ENCODE data around the gene TAF11L10. TPM values are rescaled to one million over a fixed set of nuclear protein-coding genes. Genes with fewer than 3 reads are reported as not detected.
"Not testable (repeated sequence)": the region's sequence is repeated elsewhere in the genome, so short reads cannot be mapped to it uniquely, and the experiment has no call there.

TAF11L10 gene
- not detected in 2 replicates for total RNA-seq (2014; rRNA removed; shearing (Covaris generic))
- polyA plus RNA-seq (2016; fragmentation: Nextera tagmentation; extraction: Ambion mirVana): not detected in 2 replicates

DNA sequence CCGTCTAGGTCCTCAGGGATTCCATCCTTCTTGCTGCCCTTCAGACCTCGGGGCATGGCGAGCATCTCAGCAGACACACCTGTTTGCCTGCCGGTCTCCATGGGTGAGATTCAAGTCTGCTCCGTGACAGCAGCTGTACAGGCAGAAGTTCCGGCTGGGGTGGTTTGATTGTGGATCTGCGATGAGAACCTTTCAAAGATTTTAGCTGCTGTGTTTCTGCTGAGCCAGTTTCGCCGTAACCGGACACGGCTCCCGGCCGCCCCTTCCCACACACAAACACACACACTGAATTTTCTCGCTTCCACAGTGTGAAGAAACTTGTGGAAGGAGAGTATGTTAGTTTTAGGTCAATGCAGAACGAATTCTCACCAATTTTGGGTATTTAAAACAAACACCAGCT is at the start of gene TAF11L10:
Gene TAF11L10 (minus strand): TSS at position 101 of the 400 bp plus-strand sequence.
- H2AFZ ChIP-seq; H3K9me2 ChIP-seq (ENCODE audit: insufficient read depth); H4K20me1 ChIP-seq (ENCODE audit: insufficient read depth); H3K9ac ChIP-seq; H3K79me2 ChIP-seq (ENCODE audit: insufficient read depth); H3F3A ChIP-seq (ENCODE audit: insufficient read depth); H3K9me3 ChIP-seq (ENCODE audit: low read depth); H3K27ac ChIP-seq; H3K4me1 ChIP-seq (ENCODE audit: insufficient read depth); H3K4me3 ChIP-seq; H3K27me3 ChIP-seq (replicated peaks; ENCODE audit: insufficient read depth); DNase-seq; in situ Hi-C loops (cut with MboI); H3K36me3 ChIP-seq (ENCODE audit: low read depth); H3K4me2 ChIP-seq (ENCODE audit: unreplicated experiment): not testable (repeated sequence)
- WGBS, 2 experiments (ENCODE audit: low coverage in 1 of 2, low lambda C conversion rate in 2 of 2, missing lambda C conversion rate in 2 of 2): no CpG with 5 or more reads among the region's 15 CpGs

DNA sequence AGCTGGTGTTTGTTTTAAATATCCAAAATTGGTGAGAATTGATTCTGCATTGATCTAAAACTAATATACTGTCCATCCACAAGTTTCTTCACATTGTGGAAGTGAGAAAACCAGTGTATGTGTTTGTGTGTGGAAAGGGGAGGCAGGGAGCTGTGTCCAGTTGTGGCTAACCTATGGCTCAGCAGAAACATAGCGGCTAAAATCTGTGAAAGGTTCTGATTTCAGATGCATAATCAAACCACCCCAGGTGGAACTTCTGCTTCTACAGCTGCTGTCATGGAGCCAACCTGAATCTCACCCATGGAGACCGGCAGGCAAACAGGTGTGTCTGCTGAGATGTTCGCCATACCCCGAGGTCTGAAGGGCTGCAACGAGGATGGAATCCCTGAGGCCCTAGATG is 36.5 kb upstream of the TAF11L10 start, which contains the start of gene TAF11L14:
Gene TAF11L14 (plus strand): TSS at position 301 of the 400 bp plus-strand sequence.
- no peaks in the 10 kb centered on the region for H3K9me2 ChIP-seq (ENCODE audit: insufficient read depth)
- no peak within 1 kb of the TSS for H2AFZ ChIP-seq
- no peak for DNase-seq
- in situ Hi-C loops (cut with MboI): no loop called here
- no peak within 1 kb of the TSS for H3K4me2 ChIP-seq (ENCODE audit: unreplicated experiment)
- H3F3A ChIP-seq (ENCODE audit: insufficient read depth): no peaks in the 10 kb centered on the region
- no peaks in the 10 kb centered on the region for H4K20me1 ChIP-seq (ENCODE audit: insufficient read depth)
- no peaks in the 10 kb centered on the region for H3K27me3 ChIP-seq (replicated peaks; ENCODE audit: insufficient read depth)
- H3K4me3 ChIP-seq: no peak within 1 kb of the TSS
- H3K36me3 ChIP-seq (ENCODE audit: low read depth): no peaks in the 10 kb centered on the region
- no peaks in the 10 kb centered on the region for H3K9me3 ChIP-seq (ENCODE audit: low read depth)
- TF ChIP-seq EZH2 (IDR thresholded peaks at IDR 0.05; ENCODE audit: insufficient read depth, poor library complexity, severe bottlenecking) (no peak), EZH2phosphoT487 (IDR thresholded peaks at IDR 0.05; ENCODE audit: insufficient read depth, low read depth) (no peak)
- H3K79me2 ChIP-seq (ENCODE audit: insufficient read depth): no peaks in the 10 kb centered on the region
- no peak within 1 kb of the TSS for H3K27ac ChIP-seq
- H3K9ac ChIP-seq: no peak within 1 kb of the TSS
- WGBS, 2 experiments (ENCODE audit: low coverage in 1 of 2, low lambda C conversion rate in 2 of 2, missing lambda C conversion rate in 2 of 2): 34 to 42% methylated on average over 5 of the region's 5 CpGs
- H3K4me1 ChIP-seq (ENCODE audit: insufficient read depth): no peaks in the 10 kb centered on the region

DNA sequence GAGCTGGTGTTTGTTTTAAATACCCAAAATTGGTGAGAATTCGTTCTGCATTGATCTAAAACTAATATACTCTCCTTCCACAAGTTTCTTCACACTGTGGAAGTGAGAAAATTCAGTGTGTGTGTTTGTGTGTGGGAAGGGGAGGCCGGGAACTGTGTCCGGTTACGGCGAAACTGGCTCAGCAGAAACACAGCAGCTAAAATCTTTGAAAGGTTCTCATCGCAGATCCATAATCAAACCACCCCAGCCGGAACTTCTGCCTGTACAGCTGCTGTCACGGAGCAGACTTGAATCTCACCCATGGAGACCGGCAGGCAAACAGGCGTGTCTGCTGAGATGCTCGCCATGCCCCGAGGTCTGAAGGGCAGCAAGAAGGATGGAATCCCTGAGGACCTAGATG is 34.2 kb upstream of the TAF11L10 start, which contains the start of gene TAF11L13:
Gene TAF11L13 (plus strand): TSS at position 301 of the 400 bp plus-strand sequence.
- H3K27ac ChIP-seq; H3K9me2 ChIP-seq (ENCODE audit: insufficient read depth); H2AFZ ChIP-seq; H3K4me3 ChIP-seq; DNase-seq; H3K79me2 ChIP-seq (ENCODE audit: insufficient read depth); H4K20me1 ChIP-seq (ENCODE audit: insufficient read depth); H3K9ac ChIP-seq; H3K4me1 ChIP-seq (ENCODE audit: insufficient read depth); H3K4me2 ChIP-seq (ENCODE audit: unreplicated experiment); H3K27me3 ChIP-seq (replicated peaks; ENCODE audit: insufficient read depth); in situ Hi-C loops (cut with MboI); H3F3A ChIP-seq (ENCODE audit: insufficient read depth); H3K36me3 ChIP-seq (ENCODE audit: low read depth); H3K9me3 ChIP-seq (ENCODE audit: low read depth): not testable (repeated sequence)
- 60 to 67% methylated on average over 10 to 11 of the region's 12 CpGs for WGBS, 2 experiments (ENCODE audit: low coverage in 1 of 2, low lambda C conversion rate in 2 of 2, missing lambda C conversion rate in 2 of 2)

DNA sequence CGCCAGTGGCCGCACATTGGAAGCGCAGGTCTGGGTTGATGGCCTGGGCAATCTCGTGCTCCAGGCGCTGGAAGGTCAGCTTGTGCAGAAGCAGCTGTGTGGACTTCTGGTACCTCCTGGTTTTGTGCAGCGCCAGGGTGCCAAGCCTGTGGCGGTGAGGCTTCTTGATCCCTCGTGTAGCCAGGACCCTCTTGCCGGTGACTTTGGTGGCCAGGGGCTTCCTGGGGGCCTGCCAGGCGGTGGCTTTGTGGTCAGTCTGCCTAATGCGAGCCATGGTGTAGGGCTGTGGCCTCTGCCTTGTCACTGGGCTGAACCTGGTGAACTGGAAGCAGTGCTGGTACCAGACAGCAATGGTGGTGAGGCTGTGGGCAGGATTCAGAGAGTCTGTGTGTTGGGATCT is 28.1 kb upstream of the TAF11L10 start:
- H3K27me3 ChIP-seq (replicated peaks; ENCODE audit: insufficient read depth): no peaks in the 10 kb centered on the region
- no peaks in the 10 kb centered on the region for H3K36me3 ChIP-seq (ENCODE audit: low read depth)

DNA sequence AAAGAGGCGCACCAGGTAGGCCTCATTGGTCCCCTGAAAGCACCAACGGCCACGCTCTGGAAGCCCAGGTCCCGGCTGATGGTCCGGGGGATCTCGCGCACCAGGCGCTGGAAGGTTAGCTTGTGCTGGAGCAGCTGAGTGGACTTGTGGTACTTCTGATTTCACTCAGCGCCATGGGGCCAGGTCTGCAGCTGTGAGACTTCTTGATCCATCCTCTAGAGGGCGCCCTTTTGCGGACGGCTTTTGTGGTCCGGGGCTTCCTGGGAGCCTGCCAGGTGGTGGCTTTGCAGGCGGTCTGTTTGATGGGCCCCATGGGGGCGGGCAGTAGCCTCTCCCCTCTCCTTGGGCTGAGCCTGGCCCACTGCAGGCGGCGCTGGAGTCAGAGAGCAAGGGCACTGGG is 23.0 kb upstream of the TAF11L10 start:
- Histone ChIP-seq H3K27me3 (replicated peaks; ENCODE audit: insufficient read depth) (no peaks in the 10 kb centered on the region), H4K20me1 (ENCODE audit: insufficient read depth) (no peaks in the 10 kb centered on the region), H3K36me3 (ENCODE audit: low read depth) (no peaks in the 10 kb centered on the region), H3K4me2 (ENCODE audit: unreplicated experiment) (no peak overlapping the region), H3K4me3 (no peak overlapping the region), H3K9ac (no peak overlapping the region), H3K9me2 (ENCODE audit: insufficient read depth) (no peaks in the 10 kb centered on the region), H3K27ac (no peak overlapping the region), H3K4me1 (ENCODE audit: insufficient read depth) (no peaks in the 10 kb centered on the region), H3K79me2 (ENCODE audit: insufficient read depth) (no peaks in the 10 kb centered on the region), H3K9me3 (ENCODE audit: low read depth) (no peaks in the 10 kb centered on the region), H3F3A (ENCODE audit: insufficient read depth) (no peaks in the 10 kb centered on the region), H2AFZ (no peak overlapping the region)
- 66 to 73% methylated on average over 15 to 16 of the region's 17 CpGs for WGBS, 2 experiments (ENCODE audit: low coverage in 1 of 2, low lambda C conversion rate in 2 of 2, missing lambda C conversion rate in 2 of 2)
- DNase-seq: no peak
- TF ChIP-seq EZH2 (IDR thresholded peaks at IDR 0.05; ENCODE audit: insufficient read depth, poor library complexity, severe bottlenecking) (no peak), EZH2phosphoT487 (IDR thresholded peaks at IDR 0.05; ENCODE audit: insufficient read depth, low read depth) (no peak)
- in situ Hi-C loops (cut with MboI): no loop called here

More for the DNA sequence above, 28.1 kb upstream of the TAF11L10 start:
- no peaks in the 10 kb centered on the region for H3F3A ChIP-seq (ENCODE audit: insufficient read depth)
- WGBS, 2 experiments (ENCODE audit: low coverage in 1 of 2, low lambda C conversion rate in 2 of 2, missing lambda C conversion rate in 2 of 2): 63 to 66% methylated on average over 11 of the region's 11 CpGs
- no peak for TF ChIP-seq EZH2 (IDR thresholded peaks at IDR 0.05; ENCODE audit: insufficient read depth, poor library complexity, severe bottlenecking)
- no peaks in the 10 kb centered on the region for H3K9me3 ChIP-seq (ENCODE audit: low read depth)
- in situ Hi-C loops (cut with MboI): no loop called here
- no peaks in the 10 kb centered on the region for H3K79me2 ChIP-seq (ENCODE audit: insufficient read depth)
- DNase-seq: no peak
- no peak overlapping the region for H3K4me2 ChIP-seq (ENCODE audit: unreplicated experiment)
- H3K4me1 ChIP-seq (ENCODE audit: insufficient read depth): no peaks in the 10 kb centered on the region
- no peak overlapping the region for H2AFZ ChIP-seq
- H3K4me3 ChIP-seq: no peak overlapping the region
- H3K9me2 ChIP-seq (ENCODE audit: insufficient read depth): no peaks in the 10 kb centered on the region
- no peak overlapping the region for H3K27ac ChIP-seq
- no peaks in the 10 kb centered on the region for H4K20me1 ChIP-seq (ENCODE audit: insufficient read depth)
- H3K9ac ChIP-seq: no peak overlapping the region
